ENCODE data around the gene BATF3.
"Not testable (repeated sequence)": the region's sequence is repeated elsewhere in the genome, so short reads cannot be mapped to it uniquely, and the experiment has no call there.

BATF3 gene

GRCh38 chr1:212699625-212700222, at the start of gene BATF3:
BATF3 (minus strand) TSS chr1:212699840; CDS start chr1:212699762, 78 bp downstream.
- peak in 1 of 2 donors; percentile 38 for DNase-seq (ENCODE audit: low read depth in 1 of 2, low spot score in 1 of 2)

GRCh38 chr1:212746546-212746945, 46.9 kb upstream of the BATF3 start:
- no peak for DNase-seq (ENCODE audit: low read depth in 1 of 2, low spot score in 1 of 2)

GRCh38 chr1:212745303-212745702, 45.7 kb upstream of the BATF3 start:
- no peak for DNase-seq (ENCODE audit: low read depth in 1 of 2, low spot score in 1 of 2)

GRCh38 chr1:212743901-212744475, 44.3 kb upstream of the BATF3 start:
- no peak for DNase-seq (ENCODE audit: low read depth in 1 of 2, low spot score in 1 of 2)

- DNase-seq (ENCODE audit: low read depth in 1 of 2, low spot score in 1 of 2): no peak
Observed at GRCh38 chr1:212738330-212738729, 38.7 kb upstream of the BATF3 start.

- no peak for DNase-seq (ENCODE audit: low read depth in 1 of 2, low spot score in 1 of 2)
Observed at GRCh38 chr1:212737559-212737958, 37.9 kb upstream of the BATF3 start.

GRCh38 chr1:212733109-212733508, 33.5 kb upstream of the BATF3 start:
- no peak for DNase-seq (ENCODE audit: low read depth in 1 of 2, low spot score in 1 of 2)

GRCh38 chr1:212731630-212732029, 32.0 kb upstream of the BATF3 start:
- no peak for DNase-seq (ENCODE audit: low read depth in 1 of 2, low spot score in 1 of 2)

- no peak for DNase-seq (ENCODE audit: low read depth in 1 of 2, low spot score in 1 of 2)
Observed at GRCh38 chr1:212728606-212729005, 29.0 kb upstream of the BATF3 start.

GRCh38 chr1:212727386-212728181, 27.9 kb upstream of the BATF3 start:
- no peak for DNase-seq (ENCODE audit: low read depth in 1 of 2, low spot score in 1 of 2)

GRCh38 chr1:212724679-212725078, 25.0 kb upstream of the BATF3 start:
- not testable (repeated sequence) for DNase-seq (ENCODE audit: low read depth in 1 of 2, low spot score in 1 of 2)

- no peak for DNase-seq (ENCODE audit: low read depth in 1 of 2, low spot score in 1 of 2)
Observed at GRCh38 chr1:212722270-212722957, 22.8 kb upstream of the BATF3 start.

- no peak for DNase-seq (ENCODE audit: low read depth in 1 of 2, low spot score in 1 of 2)
Observed at GRCh38 chr1:212721388-212722247, 22.0 kb upstream of the BATF3 start.

- DNase-seq (ENCODE audit: low read depth in 1 of 2, low spot score in 1 of 2): no peak
Observed at GRCh38 chr1:212719633-212720032, 20.0 kb upstream of the BATF3 start.

GRCh38 chr1:212718499-212718898, 18.9 kb upstream of the BATF3 start:
- no peak for DNase-seq (ENCODE audit: low read depth in 1 of 2, low spot score in 1 of 2)

- DNase-seq (ENCODE audit: low read depth in 1 of 2, low spot score in 1 of 2): no peak
Observed at GRCh38 chr1:212716161-212716560, 16.5 kb upstream of the BATF3 start.

GRCh38 chr1:212713465-212714136, 14.0 kb upstream of the BATF3 start:
- no peak for DNase-seq (ENCODE audit: low read depth in 1 of 2, low spot score in 1 of 2)

GRCh38 chr1:212712451-212713303, 13.0 kb upstream of the BATF3 start:
- no peak for DNase-seq (ENCODE audit: low read depth in 1 of 2, low spot score in 1 of 2)

GRCh38 chr1:212711974-212712373, 12.3 kb upstream of the BATF3 start:
- DNase-seq (ENCODE audit: low read depth in 1 of 2, low spot score in 1 of 2): not testable (repeated sequence)
